Erythroblast (primary cell): ENCODE data around the gene SKI.

Experiments
- GATA1 ChIP-seq: IDR thresholded peaks from 2 replicates; pipeline ENCODE4 v1.6.1; 2011; ENCODE audit warnings: low read depth, mild to moderate bottlenecking, control low read depth, low read length, moderate library complexity
- POLR2A ChIP-seq: IDR thresholded peaks from 2 replicates; pipeline ENCODE4 v1.6.1; 2011; ENCODE audit warnings: mild to moderate bottlenecking, low read length

DNA sequence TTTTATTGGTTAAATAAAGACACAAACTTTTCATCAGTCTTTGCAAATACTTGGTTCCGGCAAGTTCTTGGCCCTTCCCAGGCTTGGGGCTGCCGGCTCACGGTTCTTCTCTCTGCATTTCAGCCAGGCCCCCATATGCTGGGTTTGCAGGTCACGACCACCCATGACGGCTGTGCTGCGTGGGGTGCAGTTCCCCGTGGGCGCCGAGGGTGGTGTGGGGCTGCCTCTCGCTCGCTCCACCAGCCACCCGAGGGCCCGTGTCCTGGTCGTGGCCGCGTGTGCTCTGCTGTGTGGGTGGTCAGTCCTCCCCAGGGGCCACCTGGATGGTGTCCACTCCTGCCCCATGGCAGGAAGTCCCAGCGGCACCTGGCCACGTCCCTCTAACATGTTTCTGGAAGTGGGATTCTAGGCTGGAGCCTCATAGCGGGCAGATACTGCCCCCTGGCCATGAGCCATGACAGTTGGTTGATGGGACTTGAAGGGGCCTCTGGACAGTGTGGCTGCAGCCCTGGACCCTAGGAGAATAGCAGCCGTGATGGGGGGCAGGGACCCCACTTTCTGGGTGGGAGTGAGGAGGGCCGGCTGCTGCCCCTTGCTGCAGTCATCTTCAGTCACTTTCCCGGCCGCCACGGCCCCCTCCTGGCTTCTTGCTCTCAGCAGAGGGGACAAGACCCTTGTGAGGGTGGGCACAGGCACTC lies 46.3 kb downstream of the SKI start:
- TF ChIP-seq POLR2A (no peak), GATA1 (no peak)
